GM19395 (cell line): ENCODE data around the gene ABHD2.
"Not testable (repeated sequence)": the region's sequence is repeated elsewhere in the genome, so short reads cannot be mapped to it uniquely, and the experiment has no call there.

Experiments
- ATAC-seq: cut with Tn5 transposase; IDR thresholded peaks from one replicate; pipeline ENCODE4 v1.9.1; 2021; ENCODE audit warnings: mild to moderate bottlenecking, moderate library complexity; ENCODE audit not compliant: unreplicated experiment

The ABHD2 gene

DNA sequence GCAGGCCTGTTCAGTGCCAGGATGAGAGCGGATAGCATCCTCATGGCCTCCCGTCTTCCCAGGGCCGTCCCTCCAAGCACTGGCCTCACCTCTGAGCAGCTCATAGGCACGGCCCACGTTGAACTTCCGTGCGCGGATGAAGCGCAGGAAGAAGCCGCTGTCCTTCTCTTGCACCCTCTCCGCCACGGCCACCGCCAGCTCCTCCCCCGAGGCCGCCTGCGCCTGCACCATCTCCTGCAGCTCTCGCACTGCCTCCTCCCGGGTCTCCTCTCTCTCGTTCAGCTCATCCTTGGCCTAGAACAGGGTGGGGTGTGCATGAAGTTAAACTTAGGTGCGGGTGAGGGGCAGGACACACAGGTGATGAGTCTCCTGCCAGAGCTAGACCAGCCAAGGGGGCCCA lies 128.8 kb downstream of the ABHD2 start:
- ATAC-seq = no peak

DNA sequence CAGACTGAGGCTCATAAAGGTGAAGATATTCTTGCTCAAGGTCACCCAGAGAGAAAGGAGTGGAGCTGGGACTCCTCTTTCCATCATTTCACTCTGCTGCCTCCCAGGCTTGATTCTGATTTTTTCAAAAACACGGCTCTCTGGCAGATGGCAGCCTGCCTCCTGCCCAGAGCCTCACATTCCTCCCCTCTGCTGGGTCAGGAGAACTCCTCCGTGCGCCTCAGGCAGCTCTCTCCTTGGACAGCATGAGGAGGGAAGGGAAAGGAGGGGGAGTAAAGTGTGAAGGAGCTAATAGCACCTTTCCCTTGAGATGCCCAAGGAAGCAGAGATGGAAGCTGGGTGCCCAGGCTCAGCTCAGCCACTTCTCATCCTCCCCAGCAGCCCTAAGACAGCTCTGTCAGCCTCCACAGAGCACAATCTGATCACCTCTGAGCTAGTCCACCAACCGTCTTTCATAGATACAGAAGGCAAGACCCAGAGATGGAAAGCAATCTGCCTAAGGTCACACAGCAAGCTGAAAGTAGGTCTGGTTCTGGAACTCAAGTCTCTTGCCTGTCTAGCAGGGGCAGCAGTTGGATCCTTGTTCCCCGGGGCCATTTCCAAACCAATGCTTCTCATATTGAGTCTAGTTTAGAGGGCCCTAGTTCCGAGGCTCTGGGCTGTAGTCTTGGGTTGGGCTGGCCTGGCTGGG lies 129.6 kb downstream of the ABHD2 start:
- no peak for ATAC-seq

DNA sequence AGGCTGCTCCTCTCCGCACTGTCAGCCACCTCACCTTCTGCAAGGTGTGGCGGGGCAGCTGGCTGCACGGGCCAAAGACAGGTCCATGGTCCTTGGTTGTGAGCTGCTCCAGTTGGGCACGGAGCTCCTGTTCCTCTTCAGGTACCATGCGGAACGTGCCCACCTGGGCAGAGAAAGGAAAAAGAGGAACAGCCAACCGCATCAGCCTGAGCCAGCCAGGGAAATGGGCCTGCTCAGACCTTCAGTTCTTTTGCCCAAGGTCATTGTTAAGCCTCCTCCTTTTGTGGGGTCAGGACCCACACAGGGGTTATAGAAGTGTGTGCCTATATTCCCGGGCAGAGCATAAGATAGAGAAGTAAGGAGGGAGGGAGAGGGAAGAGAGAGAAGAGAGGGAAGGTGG lies 130.3 kb downstream of the ABHD2 start:
- ATAC-seq = no peak

DNA sequence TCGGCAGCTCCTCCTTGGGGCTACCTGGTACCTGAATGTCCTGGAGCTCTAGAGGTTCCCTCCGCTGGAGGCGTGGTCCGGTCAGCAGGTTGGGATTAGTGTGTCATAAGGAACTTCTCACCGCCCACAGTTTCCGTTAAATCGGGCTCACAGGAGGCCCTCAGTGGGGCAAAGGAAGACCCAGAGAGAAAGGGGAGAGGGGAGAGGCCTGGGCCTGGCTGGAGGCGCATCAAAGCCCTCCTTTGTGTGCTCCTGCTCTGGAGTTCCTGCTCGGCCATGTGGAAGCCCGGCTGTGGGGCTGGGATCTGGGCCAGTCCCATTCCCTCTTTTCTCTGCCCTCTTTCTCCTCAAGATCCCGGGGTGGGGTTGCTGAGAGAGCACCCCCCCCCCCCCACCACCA lies 133.3 kb downstream of the ABHD2 start, which contains the start of gene RLBP1:
Gene RLBP1, minus strand, starts transcription at position 37 of the 400 bp plus-strand sequence. CDS start 2,604 bp downstream, outside the sequence.
- ATAC-seq = no peak

DNA sequence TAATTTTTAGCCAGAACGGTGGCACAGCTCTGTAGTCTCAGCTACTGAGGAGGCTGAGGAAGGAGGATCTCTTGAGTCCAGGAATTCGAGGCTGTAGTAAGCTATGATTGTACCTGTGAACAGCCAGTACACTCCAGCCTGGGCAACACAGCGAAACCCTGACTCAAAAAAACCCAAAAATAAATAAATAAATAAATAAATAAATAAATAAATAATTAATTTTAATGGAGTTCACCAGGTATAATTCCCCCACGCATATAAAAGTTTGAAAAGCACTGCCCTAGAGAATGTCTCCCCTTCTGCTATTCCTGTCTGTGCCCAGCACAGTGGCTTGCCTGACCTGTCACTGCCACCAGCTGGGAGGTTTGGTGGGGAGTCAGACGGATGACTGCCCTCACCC lies 137.3 kb downstream of the ABHD2 start:
- no peak for ATAC-seq

DNA sequence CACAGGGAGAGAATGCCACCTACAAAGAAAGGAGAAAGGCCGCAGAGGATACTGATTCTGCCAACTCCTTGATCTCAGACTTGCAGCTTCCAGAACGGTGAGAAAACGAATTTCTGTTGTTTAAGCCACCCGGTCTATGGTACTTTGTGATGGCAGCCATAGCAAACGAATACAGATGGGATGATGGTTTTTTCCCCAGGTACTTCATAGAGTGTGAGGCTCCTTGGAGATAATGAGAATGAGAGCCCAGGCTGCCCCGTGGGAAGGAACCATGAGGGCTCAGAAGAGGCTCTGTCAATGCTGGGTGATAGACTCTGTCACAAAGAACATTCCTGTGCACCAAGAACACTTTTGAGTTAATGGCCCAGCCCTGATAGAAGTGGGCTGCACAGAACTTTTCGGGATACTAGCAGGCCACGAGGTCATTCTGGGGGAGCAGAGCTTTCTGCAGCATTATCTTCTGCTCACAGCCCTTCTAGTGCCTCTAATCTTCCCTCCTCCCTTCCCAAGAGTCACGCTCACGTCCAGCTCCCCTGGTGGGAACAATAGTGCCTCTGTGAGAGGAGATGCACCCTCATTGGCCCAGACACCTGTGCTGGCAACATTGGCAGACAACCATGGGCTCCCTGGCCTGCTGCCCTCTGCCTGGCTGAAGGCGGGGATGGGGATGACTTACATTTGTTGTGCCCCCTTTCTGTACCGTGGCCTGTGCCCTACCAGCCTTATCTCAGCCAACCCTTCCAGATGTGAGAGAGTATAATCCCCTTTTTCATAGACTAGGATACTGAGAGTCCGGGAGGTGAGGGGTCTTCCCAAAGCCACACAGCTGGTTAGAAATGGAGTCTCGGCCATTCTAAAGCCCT lies 138.3 kb downstream of the ABHD2 start:
- no peak for ATAC-seq

DNA sequence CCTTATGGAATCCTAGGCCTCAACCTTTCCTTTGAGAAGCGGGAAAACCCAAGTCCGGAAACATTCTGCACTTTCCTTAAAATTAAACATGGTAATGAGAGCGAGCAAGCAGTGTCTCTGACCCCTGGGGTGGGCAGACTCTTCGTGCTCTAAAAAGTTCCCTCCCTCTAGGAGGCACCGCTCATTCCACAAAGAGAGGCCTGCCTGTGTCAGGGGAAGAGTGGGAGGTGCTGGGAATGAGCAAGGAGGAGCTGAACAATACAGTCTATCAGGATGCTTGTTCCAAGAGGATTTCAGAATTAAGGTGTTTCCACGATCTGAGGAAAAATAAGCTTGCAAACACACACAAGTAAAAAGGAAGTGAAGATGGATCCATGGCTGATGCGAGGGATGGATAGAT lies 139.2 kb downstream of the ABHD2 start:
- ATAC-seq = no peak

DNA sequence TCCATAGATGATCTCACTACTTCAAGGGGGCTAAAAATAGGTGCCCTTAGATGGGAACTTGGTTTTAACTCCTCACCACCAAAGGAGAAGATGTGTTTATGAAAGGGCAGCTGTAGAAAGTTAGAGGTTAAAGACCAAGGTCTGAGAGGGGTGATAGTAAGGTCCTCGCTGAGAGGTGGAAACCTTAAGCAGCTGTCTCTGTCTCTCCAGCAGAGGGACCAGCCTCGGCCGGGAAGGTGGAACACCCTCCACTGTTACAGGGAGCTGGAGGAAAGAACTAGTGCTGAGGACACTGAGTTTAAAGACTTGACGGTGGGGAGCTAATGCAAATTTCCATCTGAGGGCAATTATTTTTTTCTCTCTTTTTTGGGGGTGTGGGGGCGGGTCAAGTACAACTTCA lies 142.0 kb downstream of the ABHD2 start:
- ATAC-seq = no peak

DNA sequence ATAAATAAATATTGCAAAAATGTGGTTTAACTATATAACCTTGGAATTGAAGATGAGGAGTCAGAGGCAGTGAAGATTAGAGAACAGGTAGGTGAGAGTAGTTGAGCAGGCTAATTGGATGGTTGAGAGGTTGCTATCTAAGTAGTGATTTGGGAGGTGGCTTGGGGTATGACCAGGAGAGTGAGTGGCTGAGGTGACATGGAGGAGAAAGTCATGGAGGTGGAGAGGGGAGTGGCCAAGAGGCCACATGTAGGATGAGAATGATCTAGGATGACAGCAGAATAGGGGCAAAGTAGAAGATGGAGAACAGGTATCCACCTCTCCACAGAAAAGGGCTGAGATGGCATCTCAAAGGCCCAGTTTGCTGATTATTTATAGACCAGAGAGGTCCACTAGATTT lies 143.6 kb downstream of the ABHD2 start:
- no peak for ATAC-seq

DNA sequence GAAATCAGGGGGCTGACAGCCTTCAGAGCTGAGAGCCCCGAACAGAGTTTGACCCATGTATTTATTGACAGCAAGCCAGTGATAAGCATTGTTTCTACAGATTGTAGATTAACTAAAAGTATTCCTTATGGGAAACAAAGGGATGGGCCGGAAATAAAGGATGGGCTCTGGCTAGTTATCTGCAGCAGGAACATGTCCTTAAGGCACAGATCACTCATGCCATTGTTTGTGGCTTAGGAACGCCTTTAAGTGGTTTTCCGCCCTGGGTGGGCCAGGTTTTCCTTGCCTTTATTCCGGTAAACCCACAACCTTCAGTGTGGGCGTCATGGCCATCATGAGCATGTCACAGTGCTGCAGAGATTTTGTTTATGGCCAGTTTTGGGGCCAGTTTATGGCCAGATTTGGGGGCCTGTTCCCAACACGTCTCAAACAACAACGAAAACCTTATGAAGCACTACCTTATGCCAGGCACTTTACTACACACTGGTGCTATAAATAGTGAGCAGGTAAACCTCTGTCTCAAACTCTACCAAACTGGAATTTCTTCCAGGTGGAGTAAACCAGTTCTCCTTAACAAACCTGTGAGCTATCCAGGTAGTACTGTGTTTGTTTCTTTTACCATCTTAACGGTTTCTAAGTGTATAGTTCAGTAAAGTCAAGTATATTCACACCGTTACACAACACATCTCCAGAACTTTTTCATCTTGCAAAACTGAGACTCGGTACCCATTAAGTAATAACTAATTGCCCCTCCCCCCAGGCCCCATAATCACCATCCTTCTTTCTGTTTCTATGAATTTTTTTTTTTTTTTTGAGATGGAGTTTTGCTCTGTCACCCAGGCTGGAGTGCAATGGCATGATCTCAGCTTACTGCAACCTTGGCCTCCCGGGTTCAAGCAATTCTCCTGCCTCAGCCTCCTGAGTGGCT lies 151.9 kb downstream of the ABHD2 start:
- not testable (repeated sequence) for ATAC-seq

DNA sequence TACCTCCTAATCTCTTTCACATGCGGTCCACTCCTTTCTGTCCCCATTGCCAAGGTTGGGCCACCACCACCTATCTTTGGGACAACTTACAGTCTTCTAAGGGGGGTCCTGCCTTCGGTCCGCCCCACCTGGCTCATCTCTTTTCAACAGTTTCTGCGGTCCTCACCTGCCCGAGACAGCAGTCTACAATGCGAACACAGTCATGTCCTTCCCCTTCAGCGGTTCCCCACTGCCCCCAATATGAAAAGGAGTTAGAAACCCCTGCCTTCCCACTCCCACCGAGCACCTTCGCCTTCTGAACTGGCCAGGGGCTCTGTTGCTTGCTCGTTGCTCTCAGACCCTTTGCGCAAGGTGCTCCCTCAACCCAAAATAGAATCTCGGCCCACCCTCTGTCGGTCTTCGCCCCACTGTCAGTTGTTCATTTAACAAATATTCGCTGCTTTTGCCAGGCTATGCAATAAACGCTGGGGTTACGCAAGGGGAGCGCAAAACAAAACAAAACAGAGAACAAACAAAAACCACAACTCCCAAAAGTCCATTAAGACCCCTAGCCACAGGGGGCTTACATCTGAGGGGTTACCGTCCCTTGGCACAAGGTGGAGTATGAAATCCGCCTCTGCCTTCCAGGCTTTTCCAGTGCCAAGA lies 154.9 kb downstream of the ABHD2 start:
- ATAC-seq = no peak

DNA sequence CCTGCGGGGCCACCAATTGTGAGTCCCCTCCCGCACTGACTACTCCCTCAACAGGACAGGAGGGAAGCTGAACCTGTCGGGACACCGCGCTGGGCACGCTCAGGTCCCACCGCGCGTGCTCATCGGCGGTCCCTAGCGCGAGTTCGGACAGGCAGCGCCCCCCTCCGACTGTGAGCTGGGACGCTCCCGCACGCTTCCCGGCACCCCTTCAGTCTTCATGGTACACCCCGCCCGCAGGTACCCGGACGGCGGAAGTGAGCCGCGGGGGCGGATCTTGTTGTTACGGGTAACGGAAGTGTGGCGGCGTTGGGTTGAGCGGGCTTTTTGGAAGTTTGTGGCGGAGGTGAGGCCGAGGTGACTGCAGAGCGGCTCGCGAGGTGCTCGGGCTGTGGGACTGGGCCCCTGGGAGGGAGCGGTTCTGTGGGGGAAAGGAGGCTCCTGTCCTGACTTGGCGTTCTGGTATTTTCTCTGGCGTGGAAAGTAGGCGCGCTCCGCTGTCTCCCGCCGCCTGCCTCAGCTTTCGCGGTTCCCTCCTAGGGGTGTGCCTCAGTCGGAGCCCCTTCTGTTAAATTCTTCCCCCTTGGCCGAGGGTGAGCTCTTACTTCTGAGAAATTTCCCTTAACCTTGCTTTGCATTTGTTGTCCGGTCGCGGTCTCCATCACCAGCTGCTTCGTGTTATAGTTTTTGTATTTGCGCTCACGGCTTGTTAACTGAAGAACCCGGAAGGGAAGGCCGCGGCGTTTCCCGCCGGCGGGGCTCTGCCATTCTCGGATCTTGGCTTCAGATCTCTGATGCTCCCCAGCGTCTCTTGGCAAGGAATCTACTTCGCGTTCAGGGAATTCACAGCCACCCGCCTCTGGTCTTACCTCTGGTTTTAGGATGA lies 155.7 kb downstream of the ABHD2 start, which contains the start of gene FANCI:
Gene FANCI, plus strand, starts transcription at position 289 of the 883 bp plus-strand sequence. CDS start 3,669 bp downstream, outside the sequence.
- ATAC-seq = peak; percentile 95

DNA sequence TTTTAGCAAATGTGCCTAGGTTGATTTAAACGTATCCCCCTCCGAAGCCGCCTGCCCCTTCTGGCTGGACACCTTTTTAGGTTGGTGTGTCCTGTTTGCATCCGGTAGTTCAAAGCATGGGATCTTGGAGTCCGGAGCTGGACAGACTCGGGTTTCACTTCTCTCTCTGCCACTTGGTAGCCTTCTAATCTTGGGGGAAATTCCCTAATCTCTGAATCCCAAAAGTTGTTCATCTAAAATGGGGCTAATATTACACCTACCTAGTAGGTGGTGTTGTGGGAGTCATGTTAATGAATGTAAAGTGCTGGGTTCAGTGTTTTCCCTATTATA lies 156.3 kb downstream of the ABHD2 start:
- ATAC-seq = peak; percentile 33

DNA sequence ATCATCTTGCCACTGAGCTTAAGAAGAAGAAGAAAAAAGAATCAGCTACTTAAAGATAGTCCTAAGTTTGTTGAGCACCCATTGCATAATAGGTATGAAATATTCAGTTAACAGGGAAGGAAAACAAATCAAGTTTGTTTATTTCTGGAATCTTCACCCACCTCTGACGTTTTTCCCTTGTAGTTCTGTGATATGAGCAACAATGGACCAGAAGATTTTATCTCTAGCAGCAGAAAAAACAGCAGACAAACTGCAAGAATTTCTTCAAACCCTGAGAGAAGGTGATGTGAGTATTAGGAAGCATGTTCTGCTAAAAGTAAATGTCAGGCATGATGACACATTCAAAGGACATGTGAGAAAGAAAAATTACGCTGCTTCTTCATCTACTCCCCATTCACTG lies 159.2 kb downstream of the ABHD2 start:
- no peak for ATAC-seq

DNA sequence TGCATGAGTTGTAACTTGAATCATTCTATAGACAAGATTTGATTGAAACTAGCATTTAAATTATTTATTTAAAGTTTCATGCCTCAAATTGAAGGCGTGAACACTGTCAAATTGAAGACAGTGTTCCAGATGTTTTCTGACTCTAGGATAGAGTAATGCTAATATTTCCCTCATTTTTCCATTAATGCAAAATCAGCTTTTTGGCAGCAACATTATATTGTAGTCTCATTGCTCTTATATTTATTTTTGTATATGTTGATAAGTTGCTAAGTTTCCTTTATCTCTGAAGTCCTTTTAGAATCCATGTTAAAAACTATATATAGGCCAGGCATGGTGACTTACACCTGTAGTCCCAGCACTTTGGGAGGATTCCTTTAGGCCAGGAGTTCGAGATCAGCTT lies 160.3 kb downstream of the ABHD2 start:
- ATAC-seq = no peak

DNA sequence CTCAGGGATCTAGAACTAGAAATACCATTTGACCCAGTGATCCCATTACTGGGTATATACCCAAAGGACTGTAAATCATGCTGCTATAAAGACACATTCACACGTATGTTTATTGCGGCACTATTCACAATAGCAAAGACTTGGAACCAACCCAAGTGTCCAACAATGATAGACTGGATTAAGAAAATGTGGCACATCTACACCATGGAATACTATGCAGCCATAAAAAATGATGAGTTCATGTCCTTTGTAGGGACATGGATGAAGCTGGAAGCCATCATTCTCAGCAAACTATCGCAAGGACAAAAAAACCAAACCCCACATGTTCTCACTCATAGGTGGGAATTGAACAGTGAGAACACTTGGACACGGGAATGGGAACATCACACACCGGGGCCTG lies 161.9 kb downstream of the ABHD2 start:
- ATAC-seq = not testable (repeated sequence)
